OCI-LY3 (cell line): ENCODE results near the gene CHCHD4.

Experiments
- EZH2phosphoT487 ChIP-seq: fragments of 200-600 bp; shearing (Covaris generic); IDR thresholded peaks from 2 replicates; pipeline ENCODE4 v1.6.1; 2018; ENCODE audit warnings: antibody characterized with exemption, mixed run types, low read depth
- TF ChIP-seq, protein P1 (sequence below): fragments of 200-600, 300-600 bp; sonication (generic); IDR thresholded peaks from 2 replicates; pipeline ENCODE4 v1.5.1; 2014; ENCODE audit warnings: antibody characterized with exemption, low read length, low read depth

DNA sequence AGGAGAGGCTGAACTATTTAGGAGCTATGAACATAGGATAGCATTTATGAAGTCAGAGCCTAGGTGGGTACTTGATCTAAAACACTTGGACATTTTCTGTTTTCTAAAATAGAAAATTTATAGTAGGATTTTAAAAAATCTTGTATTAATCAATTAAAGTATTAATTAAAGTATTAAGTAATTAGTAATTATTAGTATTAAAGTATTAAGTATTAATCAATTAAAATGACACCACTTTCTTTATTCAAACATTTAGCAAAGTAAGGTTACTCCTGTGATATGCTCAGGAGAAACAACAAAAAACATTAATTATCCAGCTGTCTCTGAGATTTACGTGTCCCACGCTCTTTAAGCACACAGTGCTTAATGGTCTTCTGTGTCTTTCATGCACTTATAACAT is 32.2 kb downstream of the CHCHD4 start:
- TF ChIP-seq, protein P1, sequence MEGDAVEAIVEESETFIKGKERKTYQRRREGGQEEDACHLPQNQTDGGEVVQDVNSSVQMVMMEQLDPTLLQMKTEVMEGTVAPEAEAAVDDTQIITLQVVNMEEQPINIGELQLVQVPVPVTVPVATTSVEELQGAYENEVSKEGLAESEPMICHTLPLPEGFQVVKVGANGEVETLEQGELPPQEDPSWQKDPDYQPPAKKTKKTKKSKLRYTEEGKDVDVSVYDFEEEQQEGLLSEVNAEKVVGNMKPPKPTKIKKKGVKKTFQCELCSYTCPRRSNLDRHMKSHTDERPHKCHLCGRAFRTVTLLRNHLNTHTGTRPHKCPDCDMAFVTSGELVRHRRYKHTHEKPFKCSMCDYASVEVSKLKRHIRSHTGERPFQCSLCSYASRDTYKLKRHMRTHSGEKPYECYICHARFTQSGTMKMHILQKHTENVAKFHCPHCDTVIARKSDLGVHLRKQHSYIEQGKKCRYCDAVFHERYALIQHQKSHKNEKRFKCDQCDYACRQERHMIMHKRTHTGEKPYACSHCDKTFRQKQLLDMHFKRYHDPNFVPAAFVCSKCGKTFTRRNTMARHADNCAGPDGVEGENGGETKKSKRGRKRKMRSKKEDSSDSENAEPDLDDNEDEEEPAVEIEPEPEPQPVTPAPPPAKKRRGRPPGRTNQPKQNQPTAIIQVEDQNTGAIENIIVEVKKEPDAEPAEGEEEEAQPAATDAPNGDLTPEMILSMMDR, result no peak
- TF ChIP-seq EZH2phosphoT487, result no peak
